Spleen (tissue), 11 donors: Measurements from ENCODE around the gene MRI1. TPM values are rescaled to one million over a fixed set of nuclear protein-coding genes. Genes with fewer than 3 reads are reported as not detected.

ENCODE experiments used
- polyA plus RNA-seq, 3 donors: library from polyadenylated mRNA; stranded (reverse); fragments of 200-250 nt; gene quantifications; one replicate each; pipeline ENCODE4 v1.2.1, GENCODE V29; 2013
- small RNA-seq, 4 donors: library from RNA; depleted of rRNA; stranded (forward); fragments of <200 nt; gene quantifications; one replicate each; pipeline ENCODE3, GENCODE V24; 2016
- total RNA-seq, 7 donors: library from RNA; depleted of rRNA in 3 of 7; stranded (reverse); fragments of >200 nt in 3 of 7; fragmentation: NEBNext Ultra II Directional in 4 of 7; extraction: Animal tissue kit (Norgen Biotek cat#: 25700) in 4 of 7; gene quantifications; one replicate each; pipeline versions ENCODE4 v1.1.0 to v1.2.1, GENCODE V29; 2016 to 2021
- donor health status: healthy with polysubstance abuse.
- donor health status: DM: no; HTN: no; CAD: no; lungs with moderate emphysema.
- donor health status: DM: no; HTN: no; CAD: no.
- donor health status: Bipolar disorder and iron deficiency.
- donor health status: healthy.
- donor health status: DM: no; HTN: no; CAD: no.
- donor health status: DM: yes; HTN: yes; CAD: no.

Gene MRI1
- total and polyA plus RNA-seq, 10 donors: 21.2 to 64.6 (median 35.3) TPM

Small RNAs within 50 kb of the gene (small RNA-seq; reads per million reads assigned to genes)
- gene RN7SL619P: 0 reads per million in 4 donors

Other genes with a start within 250 kb of the MRI1 start
- gene C19orf53, start 9.9 kb downstream of the MRI1 start, total RNA-seq: 100 to 1,000 TPM in 2 of 7 donors, 10 to 100 TPM in 5; 39.6 to 190 (median 55.5) TPM
- gene C19orf53, start 9.9 kb downstream of the MRI1 start, polyA plus RNA-seq: 100 to 1,000 TPM; 137 to 183 (median 164) TPM
- gene ZSWIM4, start 30.9 kb downstream of the MRI1 start, total RNA-seq: 10 to 100 TPM in 3 of 7 donors, 1 to 10 TPM in 4; 6.2 to 14.8 (median 9.4) TPM
- 1 to 10 TPM; 1.5 to 4.7 (median 1.7) TPM for gene ZSWIM4, start 30.9 kb downstream of the MRI1 start, polyA plus RNA-seq
- gene NANOS3, start 112.6 kb downstream of the MRI1 start, total RNA-seq: not detected
- gene NANOS3, start 112.6 kb downstream of the MRI1 start, polyA plus RNA-seq: under 1 TPM; 0.42 to 0.99 (median 0.52) TPM
- gene BRME1, start 141.6 kb downstream of the MRI1 start, total RNA-seq: 1 to 10 TPM in 6 of 7 donors, under 1 TPM in 1; 0.97 to 3.5 (median 2.1) TPM
- 1 to 10 TPM; 1.3 to 3.8 (median 2.7) TPM for gene BRME1, start 141.6 kb downstream of the MRI1 start, polyA plus RNA-seq
- gene CC2D1A, start 141.7 kb downstream of the MRI1 start, total RNA-seq: 10 to 100 TPM; 26.2 to 40.1 (median 28.8) TPM
- gene CC2D1A, start 141.7 kb downstream of the MRI1 start, polyA plus RNA-seq: 10 to 100 TPM; 13.0 to 27.2 (median 24.5) TPM
- gene PODNL1, start 173.9 kb downstream of the MRI1 start, total RNA-seq: 1 to 10 TPM in 2 of 7 donors, under 1 TPM in 4, not detected in 1; 0.19 to 3.0 (median 0.79) TPM
- gene PODNL1, start 173.9 kb downstream of the MRI1 start, polyA plus RNA-seq: under 1 TPM; 0.20 to 0.54 (median 0.41) TPM
- 10 to 100 TPM; 27.7 to 58.6 (median 43.2) TPM for gene DCAF15, start 188.0 kb downstream of the MRI1 start, total RNA-seq
- gene DCAF15, start 188.0 kb downstream of the MRI1 start, polyA plus RNA-seq: 10 to 100 TPM; 44.7 to 84.9 (median 79.0) TPM
- 10 to 100 TPM in 5 of 7 donors, 1 to 10 TPM in 2; 9.2 to 22.4 (median 17.9) TPM for gene RFX1, start 241.8 kb downstream of the MRI1 start, total RNA-seq
- gene RFX1, start 241.8 kb downstream of the MRI1 start, polyA plus RNA-seq: 1 to 10 TPM; 2.2 to 8.0 (median 4.2) TPM